Suprapubic skin (tissue), 4 donors: ENCODE measurements around the gene PTTG1IP. TPM values are rescaled to one million over a fixed set of nuclear protein-coding genes. Genes with fewer than 3 reads are reported as not detected.
"Not testable (repeated sequence)": the region's sequence is repeated elsewhere in the genome, so short reads cannot be mapped to it uniquely, and the experiment has no call there.

Experiments used
- DNase-seq, 2 donors: peaks; one replicate each; pipeline ENCODE4 v3.0.0-alpha.2; 2019; ENCODE audit warnings: low spot score in 2 of 2
- H3K27ac ChIP-seq: fragments of 200-600 bp; sonication (generic); one replicate; pipeline ENCODE4 v1.5.1; 2019
- H3K27me3 ChIP-seq: fragments of 200-600 bp; sonication (generic); one replicate; pipeline ENCODE4 v1.5.1; 2019
- H3K36me3 ChIP-seq: fragments of 200-600 bp; sonication (generic); one replicate; pipeline ENCODE4 v1.5.1; 2019
- H3K4me1 ChIP-seq: fragments of 200-600 bp; sonication (generic); one replicate; pipeline ENCODE4 v1.5.1; 2019
- H3K4me3 ChIP-seq: fragments of 200-600 bp; sonication (generic); one replicate; pipeline ENCODE4 v1.5.1; 2019; ENCODE audit warnings: mild to moderate bottlenecking
- H3K9me3 ChIP-seq: fragments of 200-600 bp; sonication (generic); one replicate; pipeline ENCODE4 v1.5.1; 2019
- EP300 ChIP-seq: sonication (generic); formaldehyde crosslinking; IDR thresholded peaks from one replicate; pipeline ENCODE4 v1.6.1; 2017; ENCODE audit warnings: antibody characterized with exemption
- POLR2A ChIP-seq, 2 donors: fragments of 450-650 bp; IDR thresholded peaks; one replicate each; pipeline ENCODE4 v1.6.1; 2017; ENCODE audit warnings: antibody characterized with exemption in 2 of 2, mild to moderate bottlenecking in 2 of 2, moderate library complexity in 2 of 2
- POLR2AphosphoS5 ChIP-seq, 3 donors: sonication (generic); formaldehyde crosslinking; IDR thresholded peaks; one replicate each; pipeline ENCODE4 v1.6.1; 2017; ENCODE audit warnings: antibody characterized with exemption in 3 of 3
- WGBS: methylation state at CpG from one replicate; pipeline ENCODE4 v1.1.5; 2018; 5-methylcytosine and 5-hydroxymethylcytosine counted together
- total RNA-seq, 4 donors: library from RNA; depleted of rRNA; stranded (reverse); fragments of >200 nt; gene quantifications; one replicate each; pipeline ENCODE4 v1.1.0, GENCODE V29; 2016
- TF ChIP-seq, protein P1 (sequence below), 2 donors: fragments of 200-600 bp in 1 of 2; fragments of 450-650 bp in 1 of 2; sonication (generic) in 1 of 2; IDR thresholded peaks; one replicate each; pipeline ENCODE4 v1.5.1; 2016 to 2019; ENCODE audit warnings: antibody characterized with exemption in 2 of 2, mild to moderate bottlenecking in 1 of 2, moderate library complexity in 1 of 2

The PTTG1IP gene
- total RNA-seq, 4 donors from 2014 or later = 114 to 172 (median 143) TPM

DNA sequence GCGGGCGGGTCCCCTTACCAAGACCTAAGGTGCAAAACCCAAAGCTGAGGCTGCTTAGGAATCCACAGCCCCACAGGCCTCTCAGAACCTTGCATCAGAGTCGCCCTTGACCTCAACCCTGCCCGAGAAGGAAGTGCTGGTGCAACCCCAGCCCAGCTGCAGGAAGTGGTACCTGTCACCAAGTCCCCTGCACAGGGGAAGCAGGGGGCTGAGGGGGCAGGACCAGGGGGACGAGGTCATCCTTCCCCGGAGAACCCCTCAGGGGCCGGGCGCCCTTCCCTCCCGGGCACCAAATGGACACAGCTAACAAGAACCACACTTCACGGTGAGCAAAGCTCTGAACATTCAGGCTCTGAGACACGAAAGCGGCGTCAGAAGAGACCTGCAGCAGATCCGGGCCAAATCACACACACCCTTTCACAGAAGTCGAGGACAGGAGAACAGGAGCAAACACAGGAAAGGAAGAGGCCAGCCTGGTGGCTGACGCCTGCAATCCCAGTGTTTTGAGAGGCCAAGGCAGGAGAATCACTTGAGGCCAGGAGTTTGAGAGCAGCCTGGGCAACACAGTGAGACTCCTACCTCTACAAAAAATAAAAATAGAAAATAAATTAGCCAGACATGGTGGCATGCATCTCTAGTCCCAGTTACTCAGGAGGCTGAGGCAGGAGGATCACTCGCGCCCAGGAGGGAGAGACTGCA, 40.8 kb upstream of the PTTG1IP start:
- Histone ChIP-seq H3K36me3 (no peaks in the 10 kb centered on the region), H3K9me3 (no peaks in the 10 kb centered on the region), H3K4me1 (peaks cover 39% of the 10 kb centered on the region), H3K27me3 (peaks cover 5% of the 10 kb centered on the region), H3K4me3 (no peak overlapping the region), H3K27ac (no peak overlapping the region)
- TF ChIP-seq POLR2AphosphoS5 (IDR thresholded peaks at IDR 0.05) (no peak), POLR2A (IDR thresholded peaks at IDR 0.05) (no peak), EP300 (no peak)
- TF ChIP-seq, protein P1, sequence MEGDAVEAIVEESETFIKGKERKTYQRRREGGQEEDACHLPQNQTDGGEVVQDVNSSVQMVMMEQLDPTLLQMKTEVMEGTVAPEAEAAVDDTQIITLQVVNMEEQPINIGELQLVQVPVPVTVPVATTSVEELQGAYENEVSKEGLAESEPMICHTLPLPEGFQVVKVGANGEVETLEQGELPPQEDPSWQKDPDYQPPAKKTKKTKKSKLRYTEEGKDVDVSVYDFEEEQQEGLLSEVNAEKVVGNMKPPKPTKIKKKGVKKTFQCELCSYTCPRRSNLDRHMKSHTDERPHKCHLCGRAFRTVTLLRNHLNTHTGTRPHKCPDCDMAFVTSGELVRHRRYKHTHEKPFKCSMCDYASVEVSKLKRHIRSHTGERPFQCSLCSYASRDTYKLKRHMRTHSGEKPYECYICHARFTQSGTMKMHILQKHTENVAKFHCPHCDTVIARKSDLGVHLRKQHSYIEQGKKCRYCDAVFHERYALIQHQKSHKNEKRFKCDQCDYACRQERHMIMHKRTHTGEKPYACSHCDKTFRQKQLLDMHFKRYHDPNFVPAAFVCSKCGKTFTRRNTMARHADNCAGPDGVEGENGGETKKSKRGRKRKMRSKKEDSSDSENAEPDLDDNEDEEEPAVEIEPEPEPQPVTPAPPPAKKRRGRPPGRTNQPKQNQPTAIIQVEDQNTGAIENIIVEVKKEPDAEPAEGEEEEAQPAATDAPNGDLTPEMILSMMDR (IDR thresholded peaks at IDR 0.05) = no peak
- DNase-seq = no peak
- 79% methylated on average over 15 of the region's 18 CpGs for WGBS

DNA sequence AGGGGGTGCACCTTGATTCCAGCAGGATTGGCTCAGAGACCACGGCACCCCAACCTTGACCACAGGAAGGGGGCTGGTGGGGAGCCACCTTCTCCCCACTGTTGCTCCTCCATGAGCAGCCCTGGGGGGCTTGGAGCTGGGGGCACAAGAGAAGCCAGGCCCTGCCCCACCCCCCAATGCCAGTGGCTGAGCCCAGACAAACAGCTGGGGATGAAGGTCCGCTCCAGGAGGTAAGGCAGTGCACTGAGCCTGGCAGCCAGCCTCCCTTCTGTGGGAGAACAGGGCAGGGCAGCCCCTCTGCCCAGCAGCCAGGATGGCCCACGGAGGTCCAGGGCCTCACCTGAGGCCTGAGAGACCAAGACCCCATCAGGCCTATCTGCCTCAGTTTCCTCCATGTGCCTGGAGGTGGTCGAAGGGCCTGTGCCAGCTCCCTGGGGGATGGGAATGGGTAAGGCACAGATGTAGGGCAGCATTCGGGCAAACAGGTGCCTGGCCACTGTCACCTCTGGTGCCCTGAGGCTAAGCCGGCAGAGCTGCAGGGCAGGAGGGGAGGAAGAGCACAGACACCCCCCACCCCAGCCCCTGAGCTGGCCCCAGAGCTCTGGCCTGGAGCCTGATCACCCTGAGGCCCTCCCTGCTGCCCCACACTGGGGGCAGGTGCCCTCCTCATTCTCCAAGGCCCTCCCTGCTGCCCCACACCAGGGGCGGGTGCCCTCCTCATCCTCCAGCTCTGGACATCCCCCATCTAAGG, 40.1 kb upstream of the PTTG1IP start:
- H3K27me3 ChIP-seq = peaks cover 4% of the 10 kb centered on the region
- WGBS = 81% methylated on average over 4 of the region's 7 CpGs
- DNase-seq = no peak
- no peaks in the 10 kb centered on the region for H3K36me3 ChIP-seq
- H3K27ac ChIP-seq = no peak overlapping the region
- H3K4me3 ChIP-seq = no peak overlapping the region
- no peaks in the 10 kb centered on the region for H3K9me3 ChIP-seq
- peaks cover 39% of the 10 kb centered on the region for H3K4me1 ChIP-seq
- TF ChIP-seq POLR2AphosphoS5 (IDR thresholded peaks at IDR 0.05) = no peak
- TF ChIP-seq, protein P1 (IDR thresholded peaks at IDR 0.05) = no peak
- TF ChIP-seq POLR2A (IDR thresholded peaks at IDR 0.05) = no peak
- no peak for TF ChIP-seq EP300

DNA sequence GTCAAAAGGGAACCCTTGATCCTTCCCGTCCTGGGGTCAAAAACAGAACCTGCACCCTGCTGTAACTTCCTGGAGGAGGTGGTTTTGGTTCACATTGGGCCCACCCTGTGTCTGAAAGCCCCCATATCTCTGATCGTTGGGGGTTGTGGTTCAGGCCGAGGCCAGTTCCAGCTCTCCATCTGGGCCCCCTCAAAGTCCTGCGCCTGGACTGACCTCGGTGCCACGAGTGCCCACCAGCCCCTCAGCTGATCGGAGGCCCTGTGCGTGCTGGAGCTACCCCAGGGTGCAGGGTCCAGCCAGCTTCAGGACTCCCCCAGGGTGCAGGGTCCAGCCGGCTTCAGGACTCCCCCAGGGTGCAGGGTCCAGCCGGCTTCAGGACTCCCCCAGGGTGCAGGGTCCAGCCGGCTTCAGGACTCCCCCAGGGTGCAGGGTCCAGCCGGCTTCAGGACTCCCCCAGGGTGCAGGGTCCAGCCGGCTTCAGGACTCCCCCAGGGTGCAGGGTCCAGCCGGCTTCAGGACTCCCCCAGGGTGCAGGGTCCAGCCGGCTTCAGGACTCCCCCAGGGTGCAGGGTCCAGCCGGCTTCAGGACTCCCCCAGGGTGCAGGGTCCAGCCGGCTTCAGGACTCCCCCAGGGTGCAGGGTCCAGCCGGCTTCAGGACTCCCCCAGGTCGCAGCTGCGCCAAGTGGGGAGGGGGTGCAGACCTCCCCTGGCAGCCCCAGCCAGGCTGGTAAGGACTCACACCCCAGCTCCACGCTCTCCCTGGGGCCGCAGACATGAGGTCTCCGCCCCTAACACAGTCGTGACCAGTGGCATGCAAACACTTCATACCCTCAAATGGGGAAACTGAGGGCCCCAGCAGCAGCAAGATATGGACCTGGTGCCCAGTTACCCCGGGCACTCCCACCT, 39.3 kb upstream of the PTTG1IP start:
- peaks cover 39% of the 10 kb centered on the region for H3K4me1 ChIP-seq
- 78% methylated on average over 10 of the region's 25 CpGs for WGBS
- not testable (repeated sequence) for H3K4me3 ChIP-seq, H3K36me3 ChIP-seq, DNase-seq, H3K27ac ChIP-seq, H3K9me3 ChIP-seq, H3K27me3 ChIP-seq

DNA sequence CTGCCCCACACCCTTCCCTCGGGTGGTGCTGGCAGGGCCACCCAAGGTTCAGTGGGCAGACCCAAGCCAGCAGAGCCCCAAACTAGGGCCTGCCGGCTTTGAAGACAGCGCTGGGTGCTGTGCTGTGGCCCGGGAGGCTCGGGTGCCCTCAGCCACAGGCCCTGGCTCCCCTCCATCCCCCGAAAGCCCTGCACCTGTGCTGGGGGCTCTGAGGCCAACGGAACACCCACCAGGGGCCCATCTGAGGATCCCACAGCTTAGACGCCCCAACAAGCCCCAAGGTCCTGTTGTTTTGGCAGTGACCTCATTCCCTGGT, 38.6 kb upstream of the PTTG1IP start:
- H3K4me3 ChIP-seq = no peak overlapping the region
- H3K27me3 ChIP-seq = peaks cover 4% of the 10 kb centered on the region
- H3K4me1 ChIP-seq = peaks cover 38% of the 10 kb centered on the region
- 57% methylated on average over 8 of the region's 8 CpGs for whole genome bisulfite sequencing
- TF ChIP-seq POLR2AphosphoS5 (IDR thresholded peaks at IDR 0.05) = no peak
- TF ChIP-seq POLR2A (IDR thresholded peaks at IDR 0.05) = no peak
- TF ChIP-seq, protein P1 (IDR thresholded peaks at IDR 0.05) = no peak
- TF ChIP-seq EP300 = no peak
- DNase-seq = no peak
- H3K27ac ChIP-seq = no peak overlapping the region
- H3K36me3 ChIP-seq = no peaks in the 10 kb centered on the region
- no peaks in the 10 kb centered on the region for H3K9me3 ChIP-seq

DNA sequence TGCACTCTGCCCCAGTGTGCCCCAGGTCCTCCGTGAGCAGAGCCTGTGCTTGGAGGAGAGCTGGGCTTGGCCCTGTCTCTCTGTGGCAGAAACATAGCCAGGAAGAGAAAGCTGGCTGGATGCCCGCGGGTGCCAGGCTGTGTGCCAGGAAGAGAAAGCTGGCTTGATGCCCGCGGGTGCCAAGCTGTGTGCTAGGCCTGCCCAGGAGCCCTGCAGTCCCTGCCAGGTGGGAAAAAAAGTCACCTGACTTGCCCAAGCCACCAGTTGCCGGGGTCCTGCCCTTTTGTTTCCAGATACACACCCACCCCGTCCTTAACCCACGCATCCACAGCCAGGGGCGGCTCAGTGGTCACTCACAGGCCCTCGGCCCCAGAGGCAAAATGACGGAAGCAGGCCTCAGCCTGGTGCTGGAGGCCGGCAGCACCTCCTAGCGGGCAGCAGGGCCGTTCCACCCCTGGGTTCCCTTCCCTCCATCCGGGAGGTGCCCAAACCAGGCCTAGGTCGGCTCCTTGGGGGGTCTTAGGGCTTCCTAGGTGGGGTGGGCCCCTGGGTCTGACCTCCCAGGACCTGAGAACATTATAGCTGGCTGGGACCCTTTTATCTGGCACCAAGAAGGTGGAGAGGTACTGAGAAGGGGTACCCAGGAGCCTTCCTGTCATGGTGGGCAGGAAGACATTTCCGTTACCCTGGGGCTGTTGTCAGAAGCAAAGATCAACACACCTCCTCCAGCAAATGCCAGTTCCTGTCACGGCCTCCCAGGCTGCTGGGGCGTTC, 38.1 kb upstream of the PTTG1IP start:
- H3K27me3 ChIP-seq = peaks cover 4% of the 10 kb centered on the region
- H3K4me1 ChIP-seq = peaks cover 32% of the 10 kb centered on the region
- WGBS = 19% methylated on average over 13 of the region's 19 CpGs
- H3K4me3 ChIP-seq = no peak overlapping the region
- peak overlapping the region; percentile 67 for H3K27ac ChIP-seq
- no peak for DNase-seq
- TF ChIP-seq, protein P1 (IDR thresholded peaks at IDR 0.05) = peak; percentile 20 to 62
- TF ChIP-seq POLR2A (IDR thresholded peaks at IDR 0.05) (no peak), EP300 (no peak), POLR2AphosphoS5 (IDR thresholded peaks at IDR 0.05) (no peak)
- no peaks in the 10 kb centered on the region for H3K36me3 ChIP-seq
- no peaks in the 10 kb centered on the region for H3K9me3 ChIP-seq
